Upper lobe of left lung (tissue), 4 donors: Measurements from ENCODE around the gene ARHGEF39.

ENCODE experiments used
- EP300 ChIP-seq, 4 donors: sonication (generic); formaldehyde crosslinking; IDR thresholded peaks; one replicate each; pipeline ENCODE4 v1.5.1; 2017; ENCODE audit warnings: antibody characterized with exemption in 4 of 4, control low read depth in 2 of 4
- POLR2A ChIP-seq, 4 donors: fragments of 450-650 bp; IDR thresholded peaks; one replicate each; pipeline ENCODE4 v1.5.1; 2016 to 2017; ENCODE audit warnings: antibody characterized with exemption in 4 of 4, mild to moderate bottlenecking in 2 of 4
- POLR2AphosphoS5 ChIP-seq, 2 donors: sonication (generic); formaldehyde crosslinking; IDR thresholded peaks; one replicate each; pipeline ENCODE4 v1.5.1; 2017; ENCODE audit warnings: antibody characterized with exemption in 2 of 2
- TF ChIP-seq, protein P1 (sequence below), 6 experiments: fragments of 450-650 bp in 4 of 6; fragments of 200-600 bp in 2 of 6; sonication (generic) in 2 of 6; IDR thresholded peaks; one replicate each; pipeline ENCODE4 v1.5.1; 2016 to 2019; ENCODE audit warnings: antibody characterized with exemption in 6 of 6

DNA sequence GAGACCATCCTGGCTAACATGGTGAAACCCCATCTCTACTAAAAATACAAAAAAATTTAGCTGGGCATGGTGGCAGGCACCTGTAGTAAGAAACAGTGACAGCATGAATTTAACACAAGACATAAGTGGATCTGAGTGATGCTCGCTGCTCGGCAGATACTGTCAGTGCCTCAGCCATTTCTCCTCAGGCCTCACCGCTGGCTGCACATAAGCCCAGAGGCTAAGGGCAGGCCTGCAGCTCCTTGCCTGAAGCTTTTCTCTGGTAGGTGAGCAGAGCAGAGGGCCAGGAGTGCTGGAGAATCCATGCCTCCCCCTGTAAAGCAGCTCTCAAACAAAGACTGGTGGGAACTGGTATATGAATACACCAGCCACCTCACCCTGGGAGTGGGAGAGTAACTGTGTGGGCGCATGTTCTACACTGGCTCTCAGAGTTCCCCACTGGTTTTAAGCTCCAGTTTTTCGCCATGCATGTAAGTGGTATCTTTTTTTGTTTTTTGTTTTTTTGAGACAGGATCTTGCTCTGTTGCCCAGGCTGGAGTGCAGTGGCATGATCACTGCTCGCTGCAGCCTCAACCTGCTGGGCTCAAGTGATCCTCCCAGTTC lies 36.5 kb downstream of the ARHGEF39 start:
- TF ChIP-seq POLR2A (IDR thresholded peaks at IDR 0.05) (no peak), EP300 (IDR thresholded peaks at IDR 0.05) (no peak), POLR2AphosphoS5 (IDR thresholded peaks at IDR 0.05) (no peak)
- TF ChIP-seq, protein P1, sequence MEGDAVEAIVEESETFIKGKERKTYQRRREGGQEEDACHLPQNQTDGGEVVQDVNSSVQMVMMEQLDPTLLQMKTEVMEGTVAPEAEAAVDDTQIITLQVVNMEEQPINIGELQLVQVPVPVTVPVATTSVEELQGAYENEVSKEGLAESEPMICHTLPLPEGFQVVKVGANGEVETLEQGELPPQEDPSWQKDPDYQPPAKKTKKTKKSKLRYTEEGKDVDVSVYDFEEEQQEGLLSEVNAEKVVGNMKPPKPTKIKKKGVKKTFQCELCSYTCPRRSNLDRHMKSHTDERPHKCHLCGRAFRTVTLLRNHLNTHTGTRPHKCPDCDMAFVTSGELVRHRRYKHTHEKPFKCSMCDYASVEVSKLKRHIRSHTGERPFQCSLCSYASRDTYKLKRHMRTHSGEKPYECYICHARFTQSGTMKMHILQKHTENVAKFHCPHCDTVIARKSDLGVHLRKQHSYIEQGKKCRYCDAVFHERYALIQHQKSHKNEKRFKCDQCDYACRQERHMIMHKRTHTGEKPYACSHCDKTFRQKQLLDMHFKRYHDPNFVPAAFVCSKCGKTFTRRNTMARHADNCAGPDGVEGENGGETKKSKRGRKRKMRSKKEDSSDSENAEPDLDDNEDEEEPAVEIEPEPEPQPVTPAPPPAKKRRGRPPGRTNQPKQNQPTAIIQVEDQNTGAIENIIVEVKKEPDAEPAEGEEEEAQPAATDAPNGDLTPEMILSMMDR (IDR thresholded peaks at IDR 0.05), result no peak
